HepG2 (cell line): Measurements from ENCODE around the gene MNT. TPM values are rescaled to one million over a fixed set of nuclear protein-coding genes. Genes with fewer than 3 reads are reported as not detected.

Source experiments
- BCLAF1 ChIP-seq: fragments of 450-650 bp; IDR thresholded peaks from 2 replicates; pipeline ENCODE4 v1.6.1; 2017; ENCODE audit warnings: mild to moderate bottlenecking
- CC2D1A ChIP-seq: sonication (generic); formaldehyde crosslinking; IDR thresholded peaks from 2 replicates; pipeline ENCODE4 v1.8.1; 2023; ENCODE audit warnings: mild to moderate bottlenecking, missing genetic modification reagents
- GATA4 ChIP-seq: sonication (generic); IDR thresholded peaks from 2 replicates; pipeline ENCODE4 v1.6.1; 2016; ENCODE audit warnings: antibody characterized with exemption, low read depth, borderline replicate concordance
- HDAC2 ChIP-seq: sonication (generic); formaldehyde crosslinking; IDR thresholded peaks from 2 replicates; pipeline ENCODE4 v1.4.0; 2020; ENCODE audit warnings: missing genetic modification reagents
- HOMEZ ChIP-seq: IDR thresholded peaks from 2 replicates; pipeline ENCODE4 v1.6.1; 2016; ENCODE audit warnings: low read depth
- LCORL ChIP-seq, 2 experiments: fragments of 450-650 bp in 1 of 2; sonication (generic) in 1 of 2; formaldehyde crosslinking in 1 of 2; IDR thresholded peaks; 2 replicates each; pipeline versions ENCODE4 v1.5.0 to v1.6.1; 2017 to 2020; ENCODE audit warnings: antibody characterized with exemption in 1 of 2, missing genetic modification reagents in 1 of 2
- MBNL3 ChIP-seq: fragments of 250-450 bp; sonication (Bioruptor Pico); conservative IDR thresholded peaks from 2 replicates; pipeline ENCODE4 v1.8.0; 2022; ENCODE audit warnings: mild to moderate bottlenecking, inconsistent platforms
- MNT ChIP-seq: fragments of 450-650 bp; IDR thresholded peaks from 2 replicates; pipeline ENCODE4 v1.6.1; 2016
- MYC ChIP-seq: sonication (generic); formaldehyde crosslinking; IDR thresholded peaks from 2 replicates; pipeline ENCODE4 v1.9.0; 2021; ENCODE audit warnings: missing genetic modification reagents, borderline replicate concordance
- PAWR ChIP-seq: sonication (generic); formaldehyde crosslinking; IDR thresholded peaks from 2 replicates; pipeline ENCODE4 v1.4.0; 2020; ENCODE audit warnings: missing genetic modification reagents, mild to moderate bottlenecking, borderline replicate concordance
- RFX3 ChIP-seq: IDR thresholded peaks from 2 replicates; pipeline ENCODE4 v1.6.1; 2016; ENCODE audit warnings: missing biosample characterization, missing genetic modification reagents
- RFXANK ChIP-seq: IDR thresholded peaks from 2 replicates; pipeline ENCODE4 v1.6.1; 2016
- SP1 ChIP-seq, 2 experiments: fragments of 450-650 bp in 1 of 2; sonication (generic) in 1 of 2; formaldehyde crosslinking in 1 of 2; IDR thresholded peaks; 2 replicates each; pipeline versions ENCODE4 v1.4.0 to v1.6.1; 2016 to 2020; ENCODE audit warnings: missing genetic modification reagents in 1 of 2
- SPEN ChIP-seq: sonication (generic); formaldehyde crosslinking; IDR thresholded peaks from 2 replicates; pipeline ENCODE4 v1.5.1; 2020; ENCODE audit warnings: low read depth, mild to moderate bottlenecking, missing genetic modification reagents
- TAF1 ChIP-seq: sonication (generic); formaldehyde crosslinking; IDR thresholded peaks from 2 replicates; pipeline ENCODE4 v1.4.0; 2020; ENCODE audit warnings: missing genetic modification reagents
- TAF15 ChIP-seq: fragments of 200-400 bp; formaldehyde crosslinking; IDR thresholded peaks from one replicate; pipeline ENCODE4 v1.6.1; 2018; ENCODE audit warnings: mild to moderate bottlenecking, low read depth, low read length; ENCODE audit not compliant: poor library complexity, severe bottlenecking
- TFE3 ChIP-seq: IDR thresholded peaks from 2 replicates; pipeline ENCODE4 v1.6.1; 2016
- ZFP41 ChIP-seq: sonication (generic); formaldehyde crosslinking; IDR thresholded peaks from 2 replicates; pipeline ENCODE4 v1.4.0; 2020; ENCODE audit warnings: mild to moderate bottlenecking, missing genetic modification reagents, borderline replicate concordance
- ZFP90 ChIP-seq: sonication (generic); formaldehyde crosslinking; IDR thresholded peaks from 2 replicates; pipeline ENCODE4 v1.8.0; 2022; ENCODE audit warnings: missing genetic modification reagents, mild to moderate bottlenecking, inconsistent platforms, borderline replicate concordance
- ZNF264 ChIP-seq: sonication (generic); formaldehyde crosslinking; IDR thresholded peaks from 2 replicates; pipeline ENCODE4 v1.4.0; 2020; ENCODE audit warnings: missing genetic modification reagents
- ZNF441 ChIP-seq: sonication (generic); formaldehyde crosslinking; IDR thresholded peaks from 2 replicates; pipeline ENCODE4 v1.7.0; 2021; ENCODE audit warnings: missing genetic modification reagents, borderline replicate concordance
- ZNF558 ChIP-seq: sonication (generic); formaldehyde crosslinking; IDR thresholded peaks from 2 replicates; pipeline ENCODE4 v1.9.0; 2022; ENCODE audit warnings: mild to moderate bottlenecking, missing genetic modification reagents, borderline replicate concordance
- ZNF629 ChIP-seq: sonication (generic); formaldehyde crosslinking; conservative IDR thresholded peaks from 2 replicates; pipeline ENCODE4 v1.5.0; 2020; ENCODE audit warnings: missing genetic modification reagents
- polyA plus RNA-seq, 8 experiments: library from polyadenylated mRNA; depleted of rRNA in 3 of 8; stranded (reverse) in 7 of 8; unstranded in 1 of 8; fragments of >200 nt; fragmentation: Illumina TruSeq in 4 of 8; extraction: Trizol in 4 of 8; gene quantifications; 2 replicates each; pipeline versions ENCODE4 v1.2.1 to v1.2.3, GENCODE V29; 2011 to 2016; ENCODE audit warnings: low read depth in 4 of 8, missing spikeins in 1 of 8, mixed read lengths in 1 of 8; ENCODE audit not compliant: insufficient read depth in 1 of 8
- total RNA-seq, 5 experiments: library from RNA; depleted of rRNA; stranded (reverse); fragments of >200 nt; fragmentation: Illumina TruSeq; extraction: Trizol; gene quantifications; 2 replicates each; pipeline ENCODE4 v1.2.3, GENCODE V29; 2016; ENCODE audit warnings: low read depth in 1 of 5

Gene MNT
- total and polyA plus RNA-seq, 2 of the 13 experiments (the other 11 are each of a cell fraction or from before 2014, with no cell fraction given) = 2.1 to 3.5 TPM

GRCh38 chr17:2396568-2397246 is 4.2 kb downstream of the MNT start (continued):
- TF ChIP-seq HDAC2 (peak; percentile 10; the same call in 1 of the 2 replicates), LCORL (IDR thresholded peaks at IDR 0.05) (no peak), LCORL (CRISPR knock-in tag; IDR thresholded peaks at IDR 0.05) (peak; percentile 65; the same call in 1 of the 2 replicates), ZNF558 (no peak), ZNF441 (peak; percentile 83; the same call in 1 of the 2 replicates), HOMEZ (peak; percentile 72), MBNL3 (no peak), RFXANK (CRISPR knock-in tag) (peak; percentile 66; the same call in 1 of the 2 replicates), SPEN (CRISPR knock-in tag) (peak; percentile 37; the same call in 1 of the 2 replicates), PAWR (CRISPR knock-in tag) (no peak), ZNF629 (CRISPR knock-in tag) (0 out of 2 replicates have a peak, but pooled peaks have one; percentile 13), RFX3 (CRISPR knock-in tag) (no peak), TAF15 (no peak), TAF1 (CRISPR knock-in tag) (peak; percentile 40; the same call in 1 of the 2 replicates), SP1 (IDR thresholded peaks at IDR 0.05) (no peak), SP1 (CRISPR knock-in tag; IDR thresholded peaks at IDR 0.05) (peak; percentile 74), MNT (no peak), ZFP90 (CRISPR knock-in tag) (0 out of 2 replicates have a peak, but pooled peaks have one; percentile 59), MYC (CRISPR knock-in tag) (peak; percentile 58; the same call in 1 of the 2 replicates), TFE3 (CRISPR knock-in tag) (peak; percentile 40; the same call in 1 of the 2 replicates), ZFP41 (CRISPR knock-in tag) (no peak), BCLAF1 (no peak), CC2D1A (no peak), ZNF264 (CRISPR knock-in tag) (0 out of 2 replicates have a peak, but pooled peaks have one; percentile 19), GATA4 (no peak)
